GM23338 (cell line): Measurements from ENCODE around the gene UBTF. TPM values are rescaled to one million over a fixed set of nuclear protein-coding genes. Genes with fewer than 3 reads are reported as not detected.

ENCODE experiments used
- ATAC-seq: fragments of 200-7000 bp; cut with Tn5 transposase; 3 replicates; pipeline ENCODE4 v1.9.1; 2020
- DNase-seq: peaks from one replicate; pipeline ENCODE4 v3.0.0-alpha.2; 2015; ENCODE audit warnings: low spot score
- H2AFZ ChIP-seq: fragments of 200-600 bp; sonication (generic); 2 replicates; pipeline ENCODE4 v1.8.0; 2016; ENCODE audit warnings: antibody characterized with exemption, mild to moderate bottlenecking, moderate library complexity
- H3F3A ChIP-seq: fragments of 200-600 bp; sonication (generic); replicated peaks from 2 replicates; pipeline ENCODE4 v1.8.0; 2017; ENCODE audit warnings: antibody characterized with exemption, mixed run types, low read depth
- H3K27ac ChIP-seq: fragments of 200-600 bp; sonication (generic); 2 replicates; pipeline ENCODE4 v1.6.1; 2016; ENCODE audit warnings: low read depth
- H3K27me3 ChIP-seq: fragments of 200-600 bp; sonication (generic); 2 replicates; pipeline ENCODE4 v1.8.0; 2016; ENCODE audit warnings: mild to moderate bottlenecking, mixed run types, moderate library complexity; ENCODE audit not compliant: insufficient read depth
- H3K36me3 ChIP-seq: fragments of 200-600 bp; sonication (generic); 2 replicates; pipeline ENCODE4 v1.8.0; 2016; ENCODE audit warnings: mild to moderate bottlenecking; ENCODE audit not compliant: insufficient read depth
- H3K4me1 ChIP-seq: fragments of 200-600 bp; sonication (generic); 2 replicates; pipeline ENCODE4 v1.8.0; 2016; ENCODE audit warnings: mild to moderate bottlenecking, moderate library complexity; ENCODE audit not compliant: insufficient read depth
- H3K4me2 ChIP-seq: fragments of 200-600 bp; sonication (generic); 2 replicates; pipeline ENCODE4 v1.7.1; 2017; ENCODE audit warnings: mixed run types
- H3K4me3 ChIP-seq: fragments of 200-600 bp; sonication (generic); 2 replicates; pipeline ENCODE4 v1.6.1; 2016; ENCODE audit warnings: mixed run types
- H3K79me2 ChIP-seq: fragments of 200-600 bp; sonication (generic); replicated peaks from 2 replicates; pipeline ENCODE4 v1.8.0; 2017; ENCODE audit warnings: mild to moderate bottlenecking; ENCODE audit not compliant: insufficient read depth
- H3K9me2 ChIP-seq: fragments of 200-600 bp; sonication (generic); 2 replicates; pipeline ENCODE4 v1.8.0; 2017; ENCODE audit not compliant: insufficient read depth
- H4K20me1 ChIP-seq: fragments of 200-600 bp; sonication (generic); replicated peaks from 2 replicates; pipeline ENCODE4 v1.8.0; 2017; ENCODE audit warnings: mild to moderate bottlenecking; ENCODE audit not compliant: insufficient read depth
- H3K27ac Mint-ChIP-seq: 2 replicates; pipeline ENCODE4 v1.8.0; 2020; ENCODE audit warnings: inconsistent platforms, mild to moderate bottlenecking, moderate library complexity, mixed read lengths
- H3K27me3 Mint-ChIP-seq: 3 replicates; pipeline ENCODE4 v1.8.0; 2022; ENCODE audit warnings: low read depth, mild to moderate bottlenecking, moderate library complexity, mixed read lengths, inconsistent platforms; ENCODE audit not compliant: insufficient read depth, poor library complexity
- H3K36me3 Mint-ChIP-seq: 3 replicates; pipeline ENCODE4 v1.8.0; 2021; ENCODE audit warnings: low read depth, mild to moderate bottlenecking, inconsistent platforms, moderate library complexity, mixed read lengths
- H3K4me1 Mint-ChIP-seq: 3 replicates; pipeline ENCODE4 v1.8.0; 2020; ENCODE audit warnings: mild to moderate bottlenecking, inconsistent platforms, mixed read lengths
- H3K4me3 Mint-ChIP-seq: 3 replicates; pipeline ENCODE4 v1.8.0; 2021; ENCODE audit warnings: moderate library complexity, mild to moderate bottlenecking, inconsistent platforms, mixed read lengths
- H3K9me3 Mint-ChIP-seq: 3 replicates; pipeline ENCODE4 v1.8.0; 2020; ENCODE audit warnings: moderate library complexity, mild to moderate bottlenecking, inconsistent platforms, mixed read lengths
- CREB1 ChIP-seq: fragments of 250-450 bp; sonication (Bioruptor Pico); IDR thresholded peaks from 2 replicates; pipeline ENCODE4 v1.5.0; 2020; ENCODE audit warnings: low read depth, mild to moderate bottlenecking, moderate library complexity
- CTCF ChIP-seq, 2 experiments: fragments of 200-600 bp in 1 of 2; sonication (generic) in 1 of 2; conservative IDR thresholded peaks; 2 replicates each; pipeline versions ENCODE4 v1.5.1 to v1.6.1; 2016 to 2017; ENCODE audit warnings: antibody characterized with exemption in 2 of 2, low read depth in 2 of 2, mild to moderate bottlenecking in 2 of 2, moderate library complexity in 1 of 2
- ETS1 ChIP-seq: IDR thresholded peaks from 2 replicates; pipeline ENCODE4 v1.6.1; 2016; ENCODE audit warnings: antibody characterized with exemption
- EZH2 ChIP-seq: fragments of 200-600 bp; sonication (generic); IDR thresholded peaks from one replicate; pipeline ENCODE4 v1.8.0; 2017; ENCODE audit warnings: antibody characterized with exemption, mild to moderate bottlenecking, low read depth; ENCODE audit not compliant: unreplicated experiment
- EZH2phosphoT487 ChIP-seq: fragments of 200-600 bp; sonication (generic); IDR thresholded peaks from one replicate; pipeline ENCODE4 v1.8.1; 2018; ENCODE audit warnings: antibody characterized with exemption; ENCODE audit not compliant: unreplicated experiment
- JUNB ChIP-seq: IDR thresholded peaks from one replicate; pipeline ENCODE4 v1.6.1; 2016; ENCODE audit warnings: antibody characterized with exemption; ENCODE audit not compliant: unreplicated experiment
- NANOG ChIP-seq: IDR thresholded peaks from 2 replicates; pipeline ENCODE4 v1.6.1; 2016; ENCODE audit warnings: antibody characterized with exemption, borderline replicate concordance
- POLR2AphosphoS5 ChIP-seq: IDR thresholded peaks from 2 replicates; pipeline ENCODE4 v1.6.1; 2016; ENCODE audit warnings: antibody characterized with exemption, low read depth
- REST ChIP-seq: IDR thresholded peaks from one replicate; pipeline ENCODE4 v1.6.1; 2018; ENCODE audit warnings: antibody characterized with exemption; ENCODE audit not compliant: unreplicated experiment
- ZNF114 ChIP-seq: fragments of 250-450 bp; sonication (Bioruptor Pico); IDR thresholded peaks from 2 replicates; pipeline ENCODE4 v1.5.0; 2020; ENCODE audit warnings: mild to moderate bottlenecking, moderate library complexity
- ZNF331 ChIP-seq: fragments of 250-450 bp; sonication (Bioruptor Pico); IDR thresholded peaks from 2 replicates; pipeline ENCODE4 v1.5.0; 2020; ENCODE audit warnings: low read depth, mild to moderate bottlenecking, moderate library complexity
- polyA plus RNA-seq: library from polyadenylated mRNA; unstranded; fragments of >200 nt; fragmentation: Nextera tagmentation; extraction: Ambion mirVana; gene quantifications from 2 replicates; pipeline ENCODE4 v1.2.1, GENCODE V29; 2016
- total RNA-seq: library from RNA; depleted of rRNA; stranded (reverse); fragments of >200 nt; shearing (Covaris generic); gene quantifications from 2 replicates; pipeline ENCODE4 v1.2.3, GENCODE V29; 2014

The UBTF gene
- total and polyA plus RNA-seq, 2 experiments from 2014 or later: 29.9 to 62.2 TPM

- TF ChIP-seq ETS1 (no peak), CREB1 (CRISPR knock-in tag) (no peak)
Observed at GRCh38 chr17:44167181-44167861, 52.2 kb downstream of the UBTF start (continued).

- no peak overlapping the region for H3K27ac ChIP-seq
- H3K9me3 Mint-ChIP-seq: no peaks in the 10 kb centered on the region
- no peak overlapping the region for H3K4me3 ChIP-seq
- H3F3A ChIP-seq: no peaks in the 10 kb centered on the region; the same call in none of the 2 replicates
- no peak overlapping the region for H2AFZ ChIP-seq
- H3K9me2 ChIP-seq: no peaks in the 10 kb centered on the region
- no peak for DNase-seq
- no peak overlapping the region for H3K27ac Mint-ChIP-seq
- H3K79me2 ChIP-seq: no peaks in the 10 kb centered on the region
- H4K20me1 ChIP-seq: no peaks in the 10 kb centered on the region
- no peak overlapping the region for H3K4me3 Mint-ChIP-seq
- peaks cover 2% of the 10 kb centered on the region for H3K27me3 Mint-ChIP-seq
- no peaks in the 10 kb centered on the region for H3K27me3 ChIP-seq
- H3K4me2 ChIP-seq: no peak overlapping the region
- H3K36me3 Mint-ChIP-seq: peaks cover 28% of the 10 kb centered on the region
- ATAC-seq: no peak
- peaks cover 9% of the 10 kb centered on the region for H3K4me1 Mint-ChIP-seq
- H3K36me3 ChIP-seq: peaks cover 3% of the 10 kb centered on the region; the same call in 1 of the 2 replicates
- H3K4me1 ChIP-seq: no peaks in the 10 kb centered on the region
- TF ChIP-seq ZNF331 (CRISPR knock-in tag) (no peak), CREB1 (CRISPR knock-in tag) (no peak), NANOG (no peak), JUNB (no peak), ETS1 (no peak), CTCF (conservative IDR thresholded peaks at IDR 0.05; ENCODE audit: low read depth in 2 of 2) (no peak), REST (no peak), POLR2AphosphoS5 (no peak), ZNF114 (no peak), EZH2 (no peak), EZH2phosphoT487 (no peak)
Observed at GRCh38 chr17:44164476-44164875, 55.0 kb downstream of the UBTF start.
